ENCODE measurements around the gene IDUA. TPM values are rescaled to one million over a fixed set of nuclear protein-coding genes. Genes with fewer than 3 reads are reported as not detected.
"Not testable (repeated sequence)": the region's sequence is repeated elsewhere in the genome, so short reads cannot be mapped to it uniquely, and the experiment has no call there.

The IDUA gene
- polyA plus RNA-seq, 5 donors = 9.9 to 22.1 (median 16.9) TPM

DNA sequence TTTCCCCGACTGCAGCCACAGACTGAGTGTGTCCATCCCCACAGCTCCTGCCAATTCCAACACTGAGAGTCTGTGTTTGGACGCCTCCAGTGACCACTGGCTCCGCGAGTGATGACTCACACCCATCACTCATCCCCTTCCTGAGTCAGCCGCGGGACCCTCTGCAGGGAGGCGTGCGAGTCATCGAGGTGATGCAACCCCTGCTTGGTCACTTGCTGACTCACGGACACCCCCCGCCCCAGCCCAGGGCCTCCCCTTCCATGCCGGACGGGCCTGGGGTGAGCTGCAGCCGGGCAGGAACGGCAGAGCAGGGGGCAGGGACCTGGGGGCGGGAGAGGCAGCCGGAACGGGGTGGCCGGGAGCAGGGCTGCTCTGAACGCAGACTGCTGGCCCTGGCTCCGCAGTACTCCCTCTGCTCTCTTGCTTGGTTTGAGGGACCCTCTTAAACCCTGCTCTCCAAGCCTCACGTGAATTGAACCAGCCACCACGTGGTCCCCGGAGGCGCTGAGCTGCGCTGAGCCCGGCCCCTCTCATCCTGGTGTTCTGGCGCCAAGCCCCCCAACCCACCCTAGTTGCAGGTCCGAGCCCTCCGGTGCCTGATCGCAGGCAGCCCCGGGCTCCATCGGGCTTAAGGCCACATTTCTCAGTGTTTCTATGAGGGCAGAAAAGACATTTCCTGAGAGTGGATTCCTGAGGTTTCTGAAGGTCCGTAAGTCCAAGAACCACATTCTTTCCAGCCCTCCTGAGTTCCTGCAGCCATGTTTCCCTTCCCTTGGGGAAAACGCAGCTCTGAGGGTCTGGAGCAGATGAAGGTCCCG lies 57.0 kb downstream of the IDUA start:
- DNase-seq = no peak

DNA sequence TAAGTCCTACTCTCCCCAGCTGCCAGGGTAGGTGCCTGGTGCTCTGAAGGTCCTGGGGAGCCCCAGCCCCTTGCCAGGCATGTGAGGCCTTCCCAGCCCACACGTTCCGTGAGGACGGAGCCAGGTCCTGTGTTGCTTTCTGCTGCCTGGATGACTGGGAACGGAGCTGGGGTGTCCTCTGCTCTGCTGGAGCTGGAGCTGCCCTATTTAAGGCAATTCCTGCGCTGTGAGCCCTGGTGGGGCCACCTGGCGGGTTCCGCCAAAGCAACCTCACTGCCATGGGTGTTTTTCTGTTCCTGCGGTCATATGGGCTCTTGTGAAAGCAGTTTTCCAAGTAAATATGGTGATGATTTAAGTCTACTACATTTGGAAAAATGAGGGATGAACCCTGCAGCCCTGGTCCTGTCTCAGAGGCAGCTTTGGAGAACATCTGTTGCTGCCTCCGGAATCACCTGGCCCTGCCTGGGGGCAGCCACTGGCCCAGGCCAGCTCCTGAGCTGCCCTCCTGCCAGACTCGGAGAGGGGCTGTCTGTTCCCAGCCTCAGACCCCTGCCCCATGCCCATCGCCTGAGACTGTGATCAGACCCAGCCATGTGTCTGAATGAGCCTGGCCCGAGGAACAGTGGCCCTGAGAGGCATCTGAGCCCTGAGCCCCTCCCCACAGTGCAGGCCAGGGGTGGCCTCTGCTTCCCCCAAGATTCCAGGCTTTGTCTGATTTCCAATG lies 57.8 kb downstream of the IDUA start:
- DNase-seq = no peak

DNA sequence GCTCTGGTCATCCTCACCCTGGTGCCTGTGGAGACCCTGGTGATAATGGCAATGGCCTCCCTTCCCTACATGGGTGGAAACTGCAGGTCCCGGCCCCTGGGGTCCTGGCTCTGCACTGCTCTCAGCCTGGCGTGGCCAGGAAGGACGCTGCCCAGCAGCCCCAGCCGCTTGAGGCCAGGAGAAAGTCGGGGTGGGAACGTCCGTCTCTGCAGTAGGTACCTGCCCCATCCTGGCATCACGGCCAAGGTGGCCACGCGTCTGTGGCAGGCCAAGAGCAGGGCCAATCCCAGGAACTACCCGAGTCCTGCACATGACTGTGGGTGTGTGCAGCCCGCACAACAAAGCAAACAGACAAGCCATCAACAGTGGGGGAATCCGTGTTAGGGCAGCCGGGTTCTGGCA lies 58.4 kb downstream of the IDUA start:
- no peak for DNase-seq

DNA sequence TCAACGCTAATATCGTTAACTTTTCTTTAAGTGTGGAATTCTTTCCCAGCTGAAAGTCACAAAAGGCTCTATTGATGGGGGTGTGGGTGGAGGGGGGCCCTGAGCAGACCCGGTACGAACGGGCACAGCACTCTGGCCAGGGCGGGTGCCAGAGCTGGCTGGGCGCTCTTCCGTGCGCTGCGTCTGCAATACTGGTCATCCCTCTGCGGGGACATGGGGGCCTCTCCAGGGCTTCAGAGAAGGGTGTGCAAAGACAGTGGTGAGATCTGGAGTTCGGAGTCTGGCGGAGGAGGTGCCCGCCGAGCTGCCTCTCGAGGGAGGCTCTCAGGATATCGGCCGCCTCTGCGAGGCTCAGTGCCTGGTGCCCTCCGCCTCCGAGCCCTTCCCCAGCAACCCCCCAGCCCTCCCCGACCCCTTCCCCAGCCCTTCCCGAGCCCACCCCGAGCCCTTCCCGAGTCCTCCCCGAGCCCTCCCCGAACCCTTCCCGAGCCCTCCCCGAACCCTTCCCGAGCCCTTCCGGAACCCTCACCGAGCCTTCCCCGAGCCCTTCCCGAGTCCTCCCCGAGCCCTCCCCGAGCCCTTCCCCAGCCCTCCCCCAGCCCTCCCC lies 58.9 kb downstream of the IDUA start:
- no peak for DNase-seq

DNA sequence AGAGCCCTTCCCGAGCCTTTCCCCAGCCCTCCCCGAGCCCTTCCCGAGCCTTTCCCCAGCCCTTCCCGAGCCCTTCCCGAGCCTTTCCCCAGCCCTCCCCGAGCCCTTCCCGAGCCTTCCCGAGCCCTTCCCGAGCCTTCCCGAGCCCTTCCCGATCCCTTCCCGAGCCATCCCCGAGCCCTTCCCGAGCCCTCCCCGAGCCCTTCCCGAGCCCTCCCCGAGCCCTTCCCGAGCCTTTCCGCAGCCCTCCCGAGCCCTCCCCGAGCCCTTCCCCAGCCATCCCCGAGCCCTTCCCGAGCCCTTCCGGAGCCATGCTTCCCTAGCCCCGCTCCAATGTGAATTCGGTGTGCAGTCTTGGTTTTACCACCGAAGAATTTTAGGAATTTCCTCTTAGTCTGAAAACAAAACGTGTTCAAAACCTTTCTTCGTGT lies 59.8 kb downstream of the IDUA start:
- DNase-seq = peak; percentile 51 to 63

DNA sequence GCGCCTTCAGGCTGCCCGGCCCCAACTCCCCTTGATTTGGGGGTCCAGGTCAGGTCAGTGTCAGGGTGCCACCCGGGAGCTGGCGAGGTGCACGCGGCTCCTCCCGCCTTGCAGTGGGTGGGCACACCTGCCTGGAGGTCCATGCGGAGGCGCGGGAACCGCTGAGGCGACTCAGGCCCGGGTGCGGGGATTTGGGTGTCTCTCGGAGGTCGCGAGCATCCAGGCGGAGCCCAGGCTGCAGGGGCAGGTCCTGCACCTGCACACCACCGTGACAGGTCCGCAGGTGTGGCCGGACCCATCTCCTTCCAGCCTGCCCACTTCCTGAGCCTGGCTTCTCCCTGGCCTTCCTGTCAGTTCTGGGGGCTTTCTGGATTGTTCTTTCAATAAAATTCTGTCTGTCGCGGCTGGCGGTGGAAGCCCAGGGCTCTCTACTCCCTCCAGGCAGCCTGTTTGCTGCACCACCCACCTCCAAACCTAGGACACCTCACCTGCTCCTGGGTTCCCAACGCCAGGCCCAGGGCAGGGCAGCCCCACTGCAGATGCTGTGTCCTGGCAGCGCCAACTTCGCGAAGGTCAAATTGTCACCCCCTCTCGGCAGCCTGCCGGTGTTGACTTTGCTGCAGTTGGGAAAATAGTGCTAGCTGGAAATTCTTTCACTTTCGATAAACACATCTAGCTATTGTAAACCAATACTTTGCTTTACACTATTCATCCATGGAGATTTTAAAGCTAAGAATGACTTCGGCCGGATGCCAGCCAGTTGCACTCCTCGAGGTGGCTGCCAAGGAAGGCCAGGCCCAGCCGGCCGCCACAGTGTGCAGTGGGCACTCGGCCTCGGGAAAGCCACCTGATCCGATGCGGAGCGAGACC lies 60.5 kb downstream of the IDUA start:
- no peak for DNase-seq

DNA sequence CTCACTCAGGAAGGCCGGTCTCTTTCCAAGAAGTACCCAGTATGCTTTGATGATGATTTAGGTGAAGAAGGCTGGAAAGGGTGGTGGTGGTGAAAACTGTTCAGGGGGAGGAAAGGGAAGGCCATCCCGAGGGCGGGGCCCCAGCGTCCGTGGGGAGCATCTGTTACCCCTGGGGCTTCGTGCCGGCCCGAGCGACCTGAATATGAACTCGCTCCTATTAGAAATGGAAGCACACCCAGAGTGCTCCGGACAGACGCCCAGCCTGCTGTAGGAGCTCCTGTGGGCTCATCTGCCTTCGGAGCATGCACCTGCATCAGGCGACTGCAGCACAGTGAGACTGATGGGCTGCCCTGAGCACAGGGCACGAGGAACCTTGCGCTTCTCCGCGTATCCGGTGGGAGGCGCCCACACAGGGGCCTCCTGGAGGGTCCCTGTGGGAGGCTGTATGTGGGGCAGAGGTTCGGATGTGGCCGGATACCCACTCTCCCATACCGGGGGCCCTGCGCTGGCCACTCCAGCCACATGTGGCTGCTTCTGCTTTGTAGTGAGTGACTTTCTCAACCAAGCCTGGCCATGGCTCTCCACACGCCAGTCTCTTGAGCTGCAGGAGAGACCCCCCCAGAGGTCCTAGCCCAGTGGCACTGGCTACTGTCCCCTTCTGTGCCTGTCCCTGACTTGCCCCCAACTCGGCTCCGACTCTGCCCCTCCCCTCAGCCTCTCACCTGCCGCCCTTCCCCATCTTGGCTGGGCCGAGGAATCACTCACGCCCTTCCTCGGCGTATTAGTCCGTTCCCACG lies 61.3 kb downstream of the IDUA start:
- DNase-seq = no peak

DNA sequence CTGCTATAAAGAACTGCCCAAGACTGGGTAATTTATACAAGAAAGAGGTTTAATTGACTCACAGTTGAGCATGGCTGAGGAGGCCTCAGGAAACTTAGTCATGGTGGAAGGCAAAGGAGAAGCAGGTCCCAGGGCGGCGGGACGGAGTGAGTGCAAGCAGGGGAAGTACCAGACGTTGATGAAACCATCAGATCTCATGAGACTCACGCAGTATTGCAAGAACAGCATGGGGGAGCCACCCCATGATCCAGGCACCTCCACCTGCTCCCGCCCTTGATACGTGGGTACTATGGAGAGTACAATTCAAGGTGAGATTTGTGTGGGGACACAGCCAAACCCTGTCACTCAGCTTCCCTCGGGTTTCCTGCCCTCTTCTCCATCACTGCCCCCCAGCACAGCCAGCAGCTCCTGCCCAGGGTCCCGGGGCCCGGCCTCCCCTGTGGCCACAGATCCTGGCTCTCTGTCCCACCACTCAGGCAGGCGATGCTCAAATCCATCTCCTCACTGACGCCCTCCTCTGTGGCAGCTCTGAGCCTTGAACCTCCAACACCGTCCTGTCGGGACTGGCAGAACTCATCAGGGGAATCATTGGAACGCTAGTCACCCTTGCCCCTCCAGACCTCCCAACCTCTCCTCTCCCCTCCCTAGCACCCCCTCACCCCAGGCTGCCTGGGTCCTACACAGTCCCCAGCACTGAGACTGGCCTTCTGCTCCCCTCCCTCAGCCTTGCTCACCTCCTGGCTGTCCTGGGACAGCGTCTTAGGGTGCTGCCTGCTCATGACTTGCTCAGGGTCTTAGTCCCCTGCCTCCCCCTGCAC lies 62.1 kb downstream of the IDUA start:
- DNase-seq = no peak

DNA sequence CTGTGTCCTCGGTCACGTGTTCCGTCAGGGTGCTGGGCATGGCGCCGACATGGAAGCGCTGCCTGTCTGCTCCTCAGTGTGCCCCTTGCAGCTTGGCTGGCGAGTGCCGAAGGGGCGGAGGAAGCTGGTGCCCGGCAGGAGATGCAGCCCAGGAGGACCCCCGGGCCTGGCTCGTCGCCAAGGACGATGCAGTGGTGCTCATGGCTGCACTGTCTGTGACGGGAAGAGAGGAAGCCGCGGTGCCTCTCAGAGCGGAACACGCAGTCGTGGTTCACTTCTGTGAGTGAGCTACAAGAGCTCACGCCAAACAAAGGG lies 62.7 kb downstream of the IDUA start:
- DNase-seq = no peak

DNA sequence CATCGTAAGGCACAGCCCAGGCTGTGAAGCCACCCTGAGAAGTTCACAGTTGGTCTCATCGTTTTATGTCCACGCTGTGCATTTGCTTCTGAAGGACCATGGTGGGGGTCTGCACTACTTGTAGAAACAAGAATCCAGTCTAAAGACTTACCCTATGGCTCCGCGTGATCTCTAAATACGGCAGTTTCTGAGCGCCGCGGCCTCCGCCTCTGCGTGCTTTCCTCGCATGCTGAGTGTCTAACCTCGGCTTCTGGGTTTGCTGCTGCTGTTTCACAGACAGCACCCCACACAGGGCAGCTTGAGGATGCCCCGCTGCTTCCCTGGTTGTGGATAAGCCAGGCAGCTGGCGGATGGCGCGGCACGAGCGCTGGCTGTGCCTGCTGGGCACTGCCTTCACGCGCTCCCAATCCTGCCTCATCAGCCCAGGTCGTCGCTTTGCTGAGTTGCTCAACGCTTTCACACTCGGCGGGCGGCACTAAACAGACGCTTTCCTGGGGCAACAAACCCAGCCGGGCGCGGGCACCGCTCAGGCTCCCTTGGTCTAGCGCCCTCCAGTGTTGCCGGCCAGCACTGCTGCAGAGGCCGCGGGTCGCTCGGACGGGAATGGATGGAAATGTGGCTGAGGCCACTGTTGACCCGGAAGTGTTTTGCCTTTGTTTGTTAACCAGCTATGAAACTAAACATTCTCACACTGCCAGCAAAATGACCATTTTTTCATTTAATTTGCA lies 63.8 kb downstream of the IDUA start:
- no peak for DNase-seq

DNA sequence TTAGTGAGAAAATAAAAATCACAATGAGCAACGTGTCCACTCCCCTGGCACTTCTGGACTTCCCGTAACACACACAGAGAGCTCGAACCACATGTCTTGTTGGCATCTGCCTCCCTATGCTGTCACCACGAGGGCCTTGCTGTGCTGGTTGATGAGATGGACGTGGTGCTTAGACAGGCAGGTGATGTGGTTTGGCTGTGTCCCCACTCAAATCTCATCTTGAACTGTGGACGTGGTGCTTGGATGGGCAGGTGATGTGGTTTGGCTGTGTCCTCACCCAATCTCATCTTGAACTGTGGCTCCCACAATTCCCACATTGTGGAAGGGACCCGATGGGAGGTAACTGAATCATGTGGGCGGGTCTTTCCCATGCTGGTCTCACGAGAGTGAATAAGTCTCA lies 64.6 kb downstream of the IDUA start:
- no peak for DNase-seq

DNA sequence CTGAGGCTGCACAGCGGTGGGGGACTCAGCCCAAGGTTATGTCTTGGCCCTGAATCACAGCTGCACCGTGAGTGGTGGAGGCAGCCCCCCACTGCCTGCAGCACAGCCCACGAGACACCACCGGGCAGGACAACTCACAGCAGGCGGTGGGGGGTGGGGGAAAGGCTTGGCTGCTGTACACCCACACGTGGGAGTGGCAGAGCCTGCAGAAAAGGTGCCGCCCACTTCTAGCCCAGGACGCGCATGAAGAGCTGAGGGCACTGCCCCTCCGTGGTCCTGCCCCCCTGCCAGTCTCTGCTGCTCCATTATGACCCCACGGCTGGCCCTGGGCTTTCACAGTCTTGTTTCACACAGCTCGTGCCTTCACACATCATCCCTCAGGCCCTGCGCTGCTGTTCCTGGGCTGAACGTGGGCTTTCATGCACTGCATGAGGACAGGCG lies 65.4 kb downstream of the IDUA start:
- no peak for DNase-seq

DNA sequence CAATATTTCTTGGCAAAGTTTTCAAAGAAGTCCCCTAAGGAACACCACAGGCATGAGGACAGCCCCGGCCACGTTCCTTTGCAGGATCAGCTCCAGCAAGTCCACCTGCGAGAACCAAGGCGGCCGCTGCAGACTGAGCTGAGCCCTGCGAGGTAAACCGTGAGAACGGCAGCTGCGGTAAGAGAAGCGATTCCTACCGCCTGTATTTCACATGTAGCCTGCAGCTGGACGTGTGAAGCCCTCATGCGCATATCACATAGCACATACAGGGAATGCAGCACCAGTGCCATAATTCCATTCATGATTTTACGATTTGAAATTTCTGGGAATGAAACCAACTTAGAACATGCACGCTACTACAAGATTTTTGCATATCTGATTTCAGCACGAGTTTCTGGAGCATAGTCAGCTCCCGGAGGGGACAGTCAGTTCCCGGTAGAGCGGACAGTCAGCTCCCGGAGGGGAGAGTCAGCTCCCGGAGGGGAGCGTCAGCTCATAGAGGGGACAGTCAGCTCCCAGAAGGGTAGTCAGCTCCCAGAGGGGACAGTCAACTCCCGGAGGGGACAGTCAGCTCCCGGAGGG lies 66.3 kb downstream of the IDUA start:
- peak; percentile 48 to 58 for DNase-seq

DNA sequence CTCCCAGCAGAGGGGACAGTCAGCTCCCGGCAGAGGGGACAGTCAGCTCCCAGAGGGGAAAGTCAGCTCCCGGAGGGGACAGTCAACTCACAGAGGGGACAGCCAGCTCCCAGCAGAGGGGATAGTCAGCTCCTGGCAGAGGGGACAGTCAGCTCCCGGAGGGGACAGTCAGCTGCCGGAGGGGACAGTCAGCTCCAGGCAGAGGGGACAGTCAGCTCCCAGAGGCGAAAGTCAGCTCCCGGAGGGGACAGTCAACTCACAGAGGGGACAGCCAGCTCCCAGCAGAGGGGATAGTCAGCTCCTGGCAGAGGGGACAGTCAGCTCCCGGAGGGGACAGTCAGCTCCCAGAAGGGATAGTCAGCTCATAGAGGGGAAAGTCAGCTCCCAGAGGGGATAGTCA lies 67.0 kb downstream of the IDUA start:
- not testable (repeated sequence) for DNase-seq

Other genes starting within 250 kb of the IDUA start
- 1 to 10 TPM in 4 of 5 donors, under 1 TPM in 1; 0.84 to 2.7 (median 1.1) TPM for gene CPLX1, start 160.9 kb upstream of the IDUA start, polyA plus RNA-seq (ENCODE audit: insufficient read depth in 1 of 5, insufficient read length in 5 of 5, low replicate concordance in 1 of 5)
- gene GAK, start 54.7 kb upstream of the IDUA start, polyA plus RNA-seq (ENCODE audit: insufficient read depth in 1 of 5, insufficient read length in 5 of 5, low replicate concordance in 1 of 5) = 10 to 100 TPM; 37.5 to 62.9 (median 52.1) TPM
- 10 to 100 TPM; 24.8 to 32.4 (median 28.5) TPM for gene TMEM175, start 54.6 kb upstream of the IDUA start, polyA plus RNA-seq (ENCODE audit: insufficient read depth in 1 of 5, insufficient read length in 5 of 5, low replicate concordance in 1 of 5)
- gene DGKQ, start 13.5 kb upstream of the IDUA start, polyA plus RNA-seq (ENCODE audit: insufficient read depth in 1 of 5, insufficient read length in 5 of 5, low replicate concordance in 1 of 5) = 10 to 100 TPM in 1 of 5 donors, 1 to 10 TPM in 4; 4.1 to 10.3 (median 5.2) TPM
- gene SLC26A1, start 6.4 kb downstream of the IDUA start, polyA plus RNA-seq (ENCODE audit: insufficient read depth in 1 of 5, insufficient read length in 5 of 5, low replicate concordance in 1 of 5) = 1 to 10 TPM; 3.5 to 9.1 (median 5.2) TPM
- gene FGFRL1, start 24.6 kb downstream of the IDUA start, polyA plus RNA-seq (ENCODE audit: insufficient read depth in 1 of 5, insufficient read length in 5 of 5, low replicate concordance in 1 of 5) = 10 to 100 TPM; 15.1 to 31.3 (median 20.7) TPM
- 10 to 100 TPM in 3 of 5 donors, 1 to 10 TPM in 2; 6.1 to 11.8 (median 11.0) TPM for gene RNF212, start 126.5 kb downstream of the IDUA start, polyA plus RNA-seq (ENCODE audit: insufficient read depth in 1 of 5, insufficient read length in 5 of 5, low replicate concordance in 1 of 5)
- 10 to 100 TPM in 4 of 5 donors, 1 to 10 TPM in 1; 6.9 to 47.5 (median 17.0) TPM for gene SPON2, start 185.5 kb downstream of the IDUA start, polyA plus RNA-seq (ENCODE audit: insufficient read depth in 1 of 5, insufficient read length in 5 of 5, low replicate concordance in 1 of 5)

All from right lung (tissue), 5 donors.